Nucleus accumbens (tissue), 56 donors: ENCODE data around the gene KLK14.

ENCODE experiments used
- DNase-seq, 56 donors: peaks; one replicate each; lab custom pipeline; 2025; lab: John Stamatoyannopoulos, UW

KLK14 gene

DNA sequence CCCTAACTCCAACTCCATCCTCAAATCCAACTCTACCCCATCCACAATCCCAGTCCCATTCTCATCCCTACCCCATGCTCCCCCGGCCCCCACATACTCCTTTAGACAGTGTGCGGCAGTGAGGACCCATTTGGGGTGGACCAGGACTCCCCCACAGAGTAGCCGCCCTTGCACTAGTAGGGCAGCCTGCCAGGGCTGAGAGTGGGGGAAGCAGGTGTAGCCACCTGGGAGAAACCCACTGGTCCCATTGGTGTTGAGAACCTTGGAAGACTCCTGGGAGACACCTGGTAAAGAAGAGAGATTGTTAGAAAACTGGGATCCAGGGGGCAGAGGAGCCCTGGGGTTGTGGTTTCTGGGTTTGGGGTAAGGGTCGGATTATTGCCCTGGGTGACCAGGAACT lies 22.4 kb downstream of the KLK14 start:
- no peak for DNase-seq

DNA sequence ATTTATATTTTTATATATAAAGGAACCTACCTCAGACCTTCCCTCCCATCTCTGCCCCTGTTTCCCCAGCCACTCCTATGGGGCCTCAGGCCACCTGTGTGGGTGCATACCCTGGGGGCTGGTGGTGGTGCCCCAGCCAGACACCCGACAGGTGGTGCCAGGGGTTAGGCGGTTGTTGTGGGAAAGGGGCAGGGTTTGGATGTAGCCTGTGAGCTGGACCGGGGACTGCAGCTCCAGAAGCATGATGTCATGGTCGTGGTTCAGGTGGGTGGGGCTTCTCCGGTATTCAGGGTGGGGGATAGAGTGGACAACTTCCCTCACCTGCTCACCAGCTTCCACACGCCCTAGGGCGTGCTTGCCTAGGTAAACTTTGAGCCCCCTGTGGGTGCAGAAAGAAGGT lies 23.0 kb downstream of the KLK14 start:
- DNase-seq: no peak

DNA sequence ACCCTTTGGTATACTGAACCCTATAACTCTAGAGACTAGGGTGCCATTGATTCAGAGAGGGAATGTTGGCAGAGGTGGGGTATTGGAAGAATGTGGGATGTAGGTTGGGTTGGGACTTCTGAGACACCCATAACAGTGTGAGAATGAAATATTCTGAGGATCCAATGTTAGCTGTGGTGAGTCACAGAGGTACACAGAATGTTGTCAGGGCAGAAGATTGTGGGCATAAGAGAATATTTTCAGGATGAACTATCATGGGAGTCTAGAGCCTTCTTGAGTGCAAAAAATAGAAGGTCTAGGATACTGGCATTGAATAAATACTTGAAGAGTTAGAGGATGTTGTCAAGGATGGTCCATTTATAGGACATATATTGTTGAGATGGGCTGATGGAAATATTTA lies 26.8 kb downstream of the KLK14 start:
- DNase-seq: no peak

DNA sequence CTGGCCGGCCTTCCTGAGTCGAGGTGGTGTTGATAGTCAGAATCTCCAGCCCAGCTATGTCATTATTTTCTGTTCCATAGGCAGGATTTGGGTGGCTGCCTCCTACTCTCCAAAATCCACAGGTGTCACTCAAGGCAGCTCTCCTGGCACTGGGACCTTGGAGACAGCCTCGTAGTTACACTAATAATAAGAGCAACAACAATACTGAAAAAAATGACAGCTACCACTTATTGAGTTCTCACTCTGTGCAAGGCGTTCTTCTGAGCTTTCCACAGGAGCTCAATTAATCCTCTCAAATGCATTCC lies 35.7 kb downstream of the KLK14 start:
- DNase-seq: no peak

DNA sequence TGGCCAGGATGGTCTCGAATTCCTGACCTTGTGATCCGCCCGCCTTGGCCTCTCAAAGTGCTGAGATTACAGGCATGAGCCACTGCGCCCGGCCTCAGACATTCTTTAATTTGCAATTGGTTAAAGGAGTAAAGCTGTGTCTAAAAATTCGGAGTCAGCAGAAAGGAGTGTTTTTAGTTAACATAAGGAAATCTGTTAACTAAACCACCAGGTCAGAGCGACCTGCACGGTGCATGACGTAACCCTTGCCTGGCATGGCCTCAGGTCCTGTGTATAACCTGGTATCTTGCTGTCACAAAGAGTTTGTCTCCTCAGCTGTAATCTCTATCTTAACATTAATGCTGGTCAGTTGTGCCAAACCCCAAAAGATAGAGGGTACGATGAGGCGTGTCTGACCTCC lies 38.4 kb downstream of the KLK14 start:
- DNase-seq: no peak

DNA sequence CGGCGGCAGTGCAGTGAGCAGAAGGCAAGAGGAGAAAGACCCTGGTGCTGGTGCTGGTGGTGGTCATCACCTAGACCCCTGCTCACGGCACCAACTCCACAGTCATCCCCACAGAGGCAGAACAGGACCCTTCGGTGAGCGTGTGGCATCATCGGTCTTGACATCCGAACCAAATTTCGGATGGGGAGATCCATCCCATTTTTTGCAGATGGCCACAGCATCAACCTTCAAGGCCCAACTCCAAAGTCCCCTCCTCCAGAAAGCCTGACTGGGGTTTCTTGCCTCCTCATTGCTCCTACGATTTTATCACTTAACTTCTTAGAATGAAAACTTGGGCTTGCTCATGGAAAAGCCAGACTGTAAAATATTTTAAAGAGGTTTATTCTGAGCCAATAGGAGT lies 39.2 kb downstream of the KLK14 start:
- DNase-seq: no peak

DNA sequence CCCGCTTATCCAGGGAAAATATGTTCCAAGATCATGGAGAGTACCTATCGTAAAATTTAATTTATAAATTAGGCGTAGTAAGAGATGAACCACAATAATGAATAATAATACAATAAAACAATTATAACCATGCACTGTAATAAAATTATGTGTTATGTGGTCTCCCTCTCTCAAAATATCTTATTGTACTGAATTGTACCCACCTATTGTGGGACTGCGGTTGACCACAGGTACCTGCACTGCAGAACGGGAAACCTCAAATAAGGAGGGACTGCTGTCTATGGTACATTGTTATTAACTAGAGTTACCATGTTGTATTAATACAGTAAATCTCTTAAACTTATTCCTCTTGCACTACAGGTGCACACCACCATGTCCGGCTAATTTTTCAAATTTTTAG lies 42.5 kb downstream of the KLK14 start:
- DNase-seq: no peak

DNA sequence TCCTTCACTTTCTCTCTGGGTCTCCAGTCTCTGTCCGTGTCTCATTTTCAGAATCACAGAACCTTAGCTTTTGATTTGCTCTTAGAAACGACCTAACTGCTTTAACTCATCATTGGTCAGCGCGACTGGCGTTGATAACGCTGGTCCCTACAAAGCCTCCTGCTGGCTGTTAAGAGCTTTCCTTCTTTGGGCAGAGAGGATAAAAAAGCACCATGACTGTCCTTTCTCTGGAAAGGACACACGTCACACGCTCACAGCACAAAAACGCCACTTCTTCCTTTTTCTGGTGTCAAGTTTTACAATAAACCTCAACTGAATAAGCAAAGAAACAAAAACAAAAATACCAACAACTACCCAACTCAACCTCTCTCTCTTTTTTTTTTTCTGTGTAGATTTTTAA lies 46.2 kb downstream of the KLK14 start:
- DNase-seq: no peak

DNA sequence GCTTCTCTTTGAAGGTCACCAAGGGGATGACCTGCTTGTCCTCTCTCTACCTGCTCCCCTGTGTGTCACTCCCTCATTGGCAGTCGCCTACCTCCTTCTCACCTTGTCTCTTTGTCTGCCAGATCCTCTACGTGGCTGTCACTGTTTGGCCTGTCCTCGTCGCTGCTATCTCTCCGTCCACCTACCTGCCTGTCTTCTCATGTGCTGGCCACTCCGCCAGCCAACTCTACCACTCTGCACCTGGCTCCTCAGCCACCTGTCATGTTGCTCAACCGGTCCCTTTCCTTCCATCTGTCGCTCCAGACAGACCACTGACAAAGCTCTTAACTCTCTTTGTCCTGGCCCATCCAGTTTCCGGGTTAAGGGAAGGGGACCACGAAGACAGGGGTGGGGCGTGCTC lies 48.0 kb downstream of the KLK14 start, which contains the start of gene KLK12:
KLK12 (minus strand) TSS at position 299 of the 400 bp plus-strand sequence. CDS start 381 bp downstream, outside the sequence.
- DNase-seq: no peak

DNA sequence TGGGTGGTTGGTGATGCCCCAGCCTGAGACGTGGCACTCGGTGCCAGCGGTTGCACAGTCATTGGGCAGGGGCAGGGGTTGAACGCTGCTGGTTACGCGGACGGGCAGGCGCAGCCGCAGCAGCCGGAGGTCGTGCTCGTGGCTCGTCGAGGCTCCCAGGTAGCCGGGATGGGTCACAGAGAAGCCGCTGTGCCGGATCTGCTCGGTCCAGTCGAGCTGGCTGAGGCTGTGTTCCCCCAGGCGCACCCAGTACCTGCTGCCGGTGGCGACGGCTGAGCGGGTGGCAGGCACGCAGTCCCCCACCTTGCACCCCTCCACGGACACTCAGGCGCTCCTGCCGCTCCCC lies 50.8 kb downstream of the KLK14 start:
- DNase-seq: no peak

DNA sequence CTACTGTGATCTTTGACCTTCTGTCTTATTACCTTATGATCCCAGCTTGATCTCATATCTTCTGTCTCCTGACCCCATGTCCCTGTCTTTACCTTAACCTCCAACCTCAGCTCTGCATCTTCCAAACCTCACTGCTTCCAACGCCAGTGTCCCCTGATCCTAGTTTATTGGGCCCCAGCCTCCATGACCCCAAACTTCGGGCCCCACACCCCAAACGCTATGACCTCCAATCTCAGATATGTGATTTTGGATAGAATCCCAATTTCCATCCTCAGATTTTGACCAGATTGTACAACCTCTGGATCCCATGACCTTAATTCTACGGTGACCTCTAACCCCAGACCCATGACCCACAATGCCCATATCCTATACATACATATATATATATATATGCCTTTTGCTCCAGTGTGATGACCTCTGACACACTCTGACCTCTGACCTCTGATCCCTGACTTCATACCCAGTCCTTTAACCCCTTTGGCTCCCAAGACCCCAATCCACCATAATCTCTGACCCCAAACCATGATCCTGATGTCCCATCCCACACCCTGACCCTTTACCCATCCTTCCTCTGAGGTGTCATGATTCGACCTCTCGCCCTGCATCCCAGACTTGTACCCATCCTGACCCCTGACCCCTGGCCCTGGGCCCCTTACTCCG lies 51.3 kb downstream of the KLK14 start:
- DNase-seq: no peak

DNA sequence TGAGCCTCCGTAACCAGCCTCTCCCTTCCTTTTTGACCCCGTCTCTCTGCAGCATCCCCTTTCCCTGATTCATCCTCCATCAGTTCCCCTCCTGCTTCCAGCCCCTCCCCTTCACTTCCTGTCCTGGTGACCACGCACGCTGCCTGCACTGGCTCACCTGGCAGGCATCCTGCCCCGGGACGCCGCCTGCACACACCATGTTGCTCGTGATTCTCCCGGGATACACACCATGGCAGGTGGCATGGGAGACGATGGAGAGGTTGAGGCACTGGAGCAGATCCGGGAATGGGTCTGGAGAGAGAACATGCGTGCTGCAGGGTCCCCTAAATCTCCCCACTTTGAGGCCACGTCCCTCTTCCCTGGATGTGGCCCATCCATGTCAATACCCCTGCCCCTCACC lies 52.1 kb downstream of the KLK14 start:
- DNase-seq: no peak

DNA sequence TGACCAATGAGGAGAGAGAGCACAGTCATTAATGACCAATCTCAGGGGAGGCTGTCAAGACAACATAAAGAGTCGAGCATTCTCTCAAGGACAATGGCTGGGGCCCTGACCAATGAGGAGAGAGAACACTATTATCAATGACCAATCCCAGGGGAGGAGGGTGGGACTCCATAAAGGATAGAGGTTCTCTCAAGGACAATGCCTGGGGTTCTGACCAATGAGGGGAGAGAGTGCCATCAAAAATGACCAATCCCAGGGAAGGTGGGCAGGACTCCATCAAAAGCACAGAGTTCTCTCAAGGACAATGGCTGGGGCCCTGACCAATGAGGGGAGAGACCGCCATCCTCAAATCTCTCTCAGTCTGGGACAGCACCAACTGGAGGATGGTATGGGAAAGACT lies 53.0 kb downstream of the KLK14 start:
- no peak for DNase-seq
